ENCODE measurements around the gene PLXDC2.

- TF ChIP-seq EZH2phosphoT487 (IDR thresholded peaks at IDR 0.05; ENCODE audit: low read depth, severe bottlenecking, unreplicated experiment) (no peak), CTCF (IDR thresholded peaks at IDR 0.05; ENCODE audit: poor library complexity) (no peak)
Observed at GRCh38 chr10:20157314-20157713, 341.1 kb downstream of the PLXDC2 start.

All from hepatocyte (in vitro differentiated cells).